HepG2 (cell line): ENCODE data around the gene QTRT2. TPM values are rescaled to one million over a fixed set of nuclear protein-coding genes. Genes with fewer than 3 reads are reported as not detected.

Source experiments
- ATAC-seq: fragments of 200-7000 bp; cut with Tn5 transposase; 3 replicates; pipeline ENCODE4 v1.9.1; 2020; ENCODE audit warnings: mild to moderate bottlenecking, moderate library complexity
- BruUV-seq: library from RNA; stranded (reverse); fragments of 400-500 nt; replicated peaks from 2 replicates; lab custom pipeline; 2021; lab: Mats Ljungman, UMichigan
- CTCF ChIA-PET: fragments of 300-600 bp; formaldehyde crosslinking; extraction: SDS; loops from one replicate; lab custom pipeline; 2021; ENCODE audit warnings: low total read pairs, inconsistent platforms, low intra/inter-chr PET ratio; lab: Yijun Ruan, JAX
- POLR2A ChIA-PET: fragments of 350-600 bp; sonication (Branson Sonifier 250); formaldehyde crosslinking; loops from one replicate; lab custom pipeline; 2020; ENCODE audit warnings: antibody characterized with exemption, inconsistent platforms; lab: Yijun Ruan, JAX
- DNase-seq: peaks from one replicate; pipeline ENCODE4 v3.0.0-alpha.2; 2015; ENCODE audit warnings: low spot score
- FAIRE-seq: peaks from 3 replicates; lab custom pipeline; 2011; peaks lifted over from hg19 to GRCh38; lab: Jason Lieb, UNC
- H2AFZ ChIP-seq: one replicate; pipeline ENCODE4 v1.6.1; 2011; ENCODE audit warnings: low read length, inconsistent platforms
- H3K27ac ChIP-seq: fragments of 300-600 bp; 3 replicates; pipeline ENCODE4 v1.8.0; 2011; ENCODE audit warnings: mixed run types, mild to moderate bottlenecking, mixed read lengths, low read length, inconsistent platforms; ENCODE audit not compliant: insufficient read depth; ENCODE audit errors: extremely low read length
- H3K27me3 ChIP-seq, 2 experiments: fragments of 200-600 bp in 1 of 2; 2 replicates in 1 of 2; 3 replicates in 1 of 2; pipeline versions ENCODE4 v1.6.0 to v1.8.0; 2011; ENCODE audit warnings: low read length in 2 of 2, mild to moderate bottlenecking in 2 of 2, moderate library complexity in 2 of 2, inconsistent platforms in 1 of 2; ENCODE audit not compliant: insufficient read depth in 2 of 2, control insufficient read depth in 1 of 2
- H3K36me3 ChIP-seq, 2 experiments: fragments of 200-600 bp in 1 of 2; replicated peaks in 1 of 2; 2 replicates in 1 of 2; 3 replicates in 1 of 2; pipeline versions ENCODE4 v1.5.1 to v1.8.0; 2011; ENCODE audit warnings: low read length in 2 of 2, inconsistent platforms in 1 of 2; ENCODE audit not compliant: insufficient read depth in 2 of 2, control insufficient read depth in 1 of 2
- H3K4me1 ChIP-seq: 2 replicates; pipeline ENCODE4 v1.5.1; 2012; ENCODE audit warnings: low read length, inconsistent platforms; ENCODE audit not compliant: insufficient read depth
- H3K4me2 ChIP-seq: 2 replicates; pipeline ENCODE4 v1.6.0; 2011; ENCODE audit warnings: low read depth, low read length, inconsistent platforms
- H3K4me3 ChIP-seq, 3 experiments: fragments of 200-600 bp in 1 of 3; sonication (generic), shearing (Covaris generic) in 1 of 3; replicated peaks in 1 of 3; 2 replicates each; pipeline ENCODE4 v1.5.1; 2011 to 2016; ENCODE audit warnings: low read length in 3 of 3, inconsistent platforms in 2 of 3, low read depth in 2 of 3, mild to moderate bottlenecking in 2 of 3, control low read depth in 1 of 3, mixed read lengths in 1 of 3; ENCODE audit not compliant: insufficient read depth in 1 of 3
- H3K79me2 ChIP-seq: one replicate; pipeline ENCODE4 v1.6.1; 2011; ENCODE audit warnings: low read length, inconsistent platforms; ENCODE audit not compliant: insufficient read depth
- H3K9ac ChIP-seq: 2 replicates; pipeline ENCODE4 v1.6.0; 2011; ENCODE audit warnings: mild to moderate bottlenecking, low read depth, low read length, inconsistent platforms; ENCODE audit not compliant: insufficient read depth
- H3K9me3 ChIP-seq: 2 replicates; pipeline ENCODE4 v1.5.1; 2012; ENCODE audit warnings: mild to moderate bottlenecking, low read length
- H4K20me1 ChIP-seq: 2 replicates; pipeline ENCODE4 v1.6.0; 2011; ENCODE audit warnings: inconsistent platforms, mild to moderate bottlenecking, low read length, moderate library complexity; ENCODE audit not compliant: insufficient read depth
- ELF4 ChIP-seq: sonication (generic); formaldehyde crosslinking; IDR thresholded peaks from 2 replicates; pipeline ENCODE4 v1.5.0; 2020; ENCODE audit warnings: missing genetic modification reagents, mild to moderate bottlenecking, moderate library complexity, borderline replicate concordance
- XRCC5 ChIP-seq: fragments of 200-400 bp; formaldehyde crosslinking; optimal IDR thresholded peaks from 2 replicates; pipeline ENCODE3; 2017; ENCODE audit warnings: mild to moderate bottlenecking, low read length
- ZBTB40 ChIP-seq, 2 experiments: fragments of 450-650 bp in 1 of 2; sonication (generic) in 1 of 2; formaldehyde crosslinking in 1 of 2; IDR thresholded peaks; 2 replicates each; pipeline versions ENCODE4 v1.6.1 to v1.8.0; 2016 to 2022; ENCODE audit warnings: antibody characterized with exemption in 1 of 2, mild to moderate bottlenecking in 1 of 2, missing genetic modification reagents in 1 of 2
- ZNF44 ChIP-seq: sonication (generic); formaldehyde crosslinking; IDR thresholded peaks from 2 replicates; pipeline ENCODE4 v1.5.1; 2020; ENCODE audit warnings: mild to moderate bottlenecking, missing genetic modification reagents
- WGBS: methylation state at CpG from one replicate; pipeline ENCODE4 v1.1.6; 2017; ENCODE audit warnings: low lambda C conversion rate; 5-methylcytosine and 5-hydroxymethylcytosine counted together
- in situ Hi-C: cut with HindIII; loops from 2 replicates; pipeline ENCODE4 v1.10.0; 2017; ENCODE audit warnings: low pct_unique_long_range_greater_than_20kb; ENCODE audit not compliant: extremely low pct_ligation_motif_present
- intact Hi-C: fragments of 100-400 bp; cut with micrococcal nuclease; formaldehyde crosslinking; loops from one replicate; pipeline ENCODE4 v1.10.0; 2022; ENCODE audit not compliant: unreplicated experiment
- polyA plus RNA-seq, 8 experiments: library from polyadenylated mRNA; depleted of rRNA in 3 of 8; stranded (reverse) in 7 of 8; unstranded in 1 of 8; fragments of >200 nt; fragmentation: Illumina TruSeq in 4 of 8; extraction: Trizol in 4 of 8; gene quantifications; 2 replicates each; pipeline versions ENCODE4 v1.2.1 to v1.2.3, GENCODE V29; 2011 to 2016; ENCODE audit warnings: low read depth in 4 of 8, missing spikeins in 1 of 8, mixed read lengths in 1 of 8; ENCODE audit not compliant: insufficient read depth in 1 of 8
- total RNA-seq, 5 experiments: library from RNA; depleted of rRNA; stranded (reverse); fragments of >200 nt; fragmentation: Illumina TruSeq; extraction: Trizol; gene quantifications; 2 replicates each; pipeline ENCODE4 v1.2.3, GENCODE V29; 2016; ENCODE audit warnings: low read depth in 1 of 5

The QTRT2 gene
- total and polyA plus RNA-seq, 2 of the 13 experiments (the other 11 are each of a cell fraction or from before 2014, with no cell fraction given), result 7.1 to 33.4 TPM

GRCh38 chr3:114019486-114019885 is 37.1 kb upstream of the QTRT2 start:
- no peak overlapping the region for H3K27ac ChIP-seq
- H3K4me1 ChIP-seq, result no peaks in the 10 kb centered on the region
- H3K79me2 ChIP-seq, result no peaks in the 10 kb centered on the region
- peak; percentile 90 for TF ChIP-seq ZBTB40 (IDR thresholded peaks at IDR 0.05)
- no peak for TF ChIP-seq ZBTB40 (CRISPR knock-in tag; IDR thresholded peaks at IDR 0.05)
- TF ChIP-seq XRCC5, result no peak
- TF ChIP-seq ELF4, result no peak
- TF ChIP-seq ZNF44 (CRISPR knock-in tag), result no peak
- TF ChIP-seq, all 625 proteins: peak for 1
- in situ Hi-C loops, result no loop called here
- Histone ChIP-seq H3K9me3 (no peaks in the 10 kb centered on the region), H3K4me3 (no peak overlapping the region), H2AFZ (no peak overlapping the region), H3K9ac (no peak overlapping the region), H3K36me3 (no peaks in the 10 kb centered on the region), H3K27me3 (no peaks in the 10 kb centered on the region), H4K20me1 (no peaks in the 10 kb centered on the region), H3K4me2 (no peak overlapping the region)
- ATAC-seq, result no peak
- POLR2A ChIA-PET, result no interaction called here
- BruUV-seq, result no TSS peak
- intact Hi-C loops, result no loop called here
- CTCF ChIA-PET, result no interaction called here
- DNase-seq, result no peak
- FAIRE-seq, result no peak
- whole genome bisulfite sequencing, result 16% methylated on average over 2 of the region's 2 CpGs
